Measurements from ENCODE around the gene OSBPL2. TPM values are rescaled to one million over a fixed set of nuclear protein-coding genes. Genes with fewer than 3 reads are reported as not detected.

Gene OSBPL2
- total RNA-seq, 1 experiment from 2014 or later, result 36.9 TPM

DNA sequence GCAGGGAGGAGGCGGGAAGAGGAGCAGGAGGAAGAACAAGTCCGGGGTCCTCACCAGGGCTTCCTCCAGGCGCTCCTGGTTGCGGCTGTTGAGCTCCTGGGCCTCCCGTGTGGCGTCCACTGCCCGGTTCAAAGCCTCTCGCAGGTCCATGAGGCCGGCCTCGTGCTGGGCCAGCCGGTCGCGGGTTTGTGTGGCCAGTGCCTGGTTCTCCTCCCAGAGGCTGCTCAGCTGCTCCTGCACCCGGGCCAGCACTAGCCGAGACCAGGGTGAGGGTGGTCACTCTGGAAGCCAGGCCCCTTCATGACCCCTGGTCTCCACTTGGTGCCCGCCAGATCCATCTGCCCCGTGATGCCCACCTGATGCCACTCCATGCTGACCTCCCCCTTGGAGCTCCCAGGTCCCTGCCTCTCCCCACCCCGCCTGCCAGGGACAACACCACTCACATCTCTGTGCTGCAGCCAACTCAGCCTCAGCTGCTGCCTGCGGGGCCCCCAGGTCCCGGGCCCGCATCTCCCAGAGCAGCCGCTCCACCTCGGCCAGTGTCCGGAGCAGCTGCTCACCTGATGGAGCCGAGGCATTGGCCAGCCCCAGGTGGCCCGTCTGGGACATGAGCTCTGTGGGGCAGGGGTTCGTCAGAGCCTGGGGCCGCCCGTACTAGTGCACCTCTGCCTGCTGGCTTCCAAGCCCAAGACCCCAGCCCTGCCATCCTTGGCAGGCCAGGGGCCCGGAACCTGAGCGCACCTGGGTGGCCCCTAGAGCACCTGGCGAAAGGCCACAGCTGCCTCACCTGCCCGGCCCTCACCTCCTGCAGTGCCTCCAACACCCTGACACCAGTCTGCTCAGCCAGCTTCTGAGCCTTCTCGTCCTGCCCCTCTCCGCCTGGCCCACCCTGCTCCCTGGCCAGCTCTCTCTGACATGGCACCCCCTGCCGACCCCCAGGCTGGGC lies 80.4 kb downstream of the OSBPL2 start:
- Histone ChIP-seq H3K9ac (ENCODE audit: low read length) (no peak overlapping the region), H4K20me1 (ENCODE audit: insufficient read depth) (no peaks in the 10 kb centered on the region), H3K36me3 (ENCODE audit: control insufficient read depth in 1 of 2, insufficient read depth in 2 of 2, low read length in 2 of 2) (peaks cover 15 to 55% of the 10 kb centered on the region in 2 experiments), H3K4me3 (replicated peaks in 1 of 2; ENCODE audit: low read depth in 1 of 2, low read length in 2 of 2) (no peak overlapping the region), H3K9me2 (ENCODE audit: insufficient read depth) (no peaks in the 10 kb centered on the region), H3K27me3 (ENCODE audit: insufficient read depth, low read length) (no peaks in the 10 kb centered on the region), H3K4me2 (ENCODE audit: low read length) (no peak overlapping the region), H3K4me1 (ENCODE audit: control insufficient read depth in 1 of 2, insufficient read depth in 2 of 2, low read length in 2 of 2) (peaks cover 0 to 5% of the 10 kb centered on the region in 2 experiments; a peak in 1 of 4 replicates), H2AFZ (ENCODE audit: low read depth, low read length, poor library complexity, severe bottlenecking) (no peak overlapping the region), H3K27ac (ENCODE audit: low read depth, low read length) (peak overlapping the region; percentile 29; the same call in 1 of the 2 replicates), H3K79me2 (ENCODE audit: insufficient read depth, low read length) (peaks cover 7% of the 10 kb centered on the region; the same call in 1 of the 2 replicates), H3K9me3 (ENCODE audit: control insufficient read depth in 1 of 2, insufficient read depth in 1 of 2, low read depth in 1 of 2, low read length in 2 of 2) (no peaks in the 10 kb centered on the region)
- ChIA-PET RAD21 (ENCODE audit: low non-redundant PET in 1 of 2, low total read pairs in 2 of 2, uncharacterized antibody in 2 of 2, unreplicated experiment in 2 of 2) (interaction anchor here (0.6 to 0.7 kb wide), 2 partner anchors 17 to 105 kb away, joined by 3 read pairs; no protein-coding TSS in a partner anchor), POLR2A (no interaction called here), CTCF (no interaction called here)
- no peak for TF ChIP-seq ZFX (IDR thresholded peaks at IDR 0.05)
- TF ChIP-seq ZNF274 (IDR thresholded peaks at IDR 0.05; ENCODE audit: low read depth, low read length), result no peak
- no peak for TF ChIP-seq EGR1 (IDR thresholded peaks at IDR 0.05; ENCODE audit: low read depth)
- TF ChIP-seq EZH2phosphoT487 (IDR thresholded peaks at IDR 0.05; ENCODE audit: borderline replicate concordance), result no peak
- TF ChIP-seq CBX3 (IDR thresholded peaks at IDR 0.05; ENCODE audit: low read depth), result no peak
- no peak for TF ChIP-seq EZH2 (IDR thresholded peaks at IDR 0.05)
- TF ChIP-seq, protein P1, sequence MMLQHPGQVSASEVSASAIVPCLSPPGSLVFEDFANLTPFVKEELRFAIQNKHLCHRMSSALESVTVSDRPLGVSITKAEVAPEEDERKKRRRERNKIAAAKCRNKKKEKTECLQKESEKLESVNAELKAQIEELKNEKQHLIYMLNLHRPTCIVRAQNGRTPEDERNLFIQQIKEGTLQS (IDR thresholded peaks at IDR 0.05), result no peak
- no peak for TF ChIP-seq YY1 (IDR thresholded peaks at IDR 0.05; ENCODE audit: extremely low read depth, insufficient replicate concordance, low read depth, low read length)
- TF ChIP-seq SRF (IDR thresholded peaks at IDR 0.05; ENCODE audit: low read depth), result no peak
- no peak for TF ChIP-seq CEBPB (IDR thresholded peaks at IDR 0.05; ENCODE audit: low read depth)
- TF ChIP-seq, protein P2, sequence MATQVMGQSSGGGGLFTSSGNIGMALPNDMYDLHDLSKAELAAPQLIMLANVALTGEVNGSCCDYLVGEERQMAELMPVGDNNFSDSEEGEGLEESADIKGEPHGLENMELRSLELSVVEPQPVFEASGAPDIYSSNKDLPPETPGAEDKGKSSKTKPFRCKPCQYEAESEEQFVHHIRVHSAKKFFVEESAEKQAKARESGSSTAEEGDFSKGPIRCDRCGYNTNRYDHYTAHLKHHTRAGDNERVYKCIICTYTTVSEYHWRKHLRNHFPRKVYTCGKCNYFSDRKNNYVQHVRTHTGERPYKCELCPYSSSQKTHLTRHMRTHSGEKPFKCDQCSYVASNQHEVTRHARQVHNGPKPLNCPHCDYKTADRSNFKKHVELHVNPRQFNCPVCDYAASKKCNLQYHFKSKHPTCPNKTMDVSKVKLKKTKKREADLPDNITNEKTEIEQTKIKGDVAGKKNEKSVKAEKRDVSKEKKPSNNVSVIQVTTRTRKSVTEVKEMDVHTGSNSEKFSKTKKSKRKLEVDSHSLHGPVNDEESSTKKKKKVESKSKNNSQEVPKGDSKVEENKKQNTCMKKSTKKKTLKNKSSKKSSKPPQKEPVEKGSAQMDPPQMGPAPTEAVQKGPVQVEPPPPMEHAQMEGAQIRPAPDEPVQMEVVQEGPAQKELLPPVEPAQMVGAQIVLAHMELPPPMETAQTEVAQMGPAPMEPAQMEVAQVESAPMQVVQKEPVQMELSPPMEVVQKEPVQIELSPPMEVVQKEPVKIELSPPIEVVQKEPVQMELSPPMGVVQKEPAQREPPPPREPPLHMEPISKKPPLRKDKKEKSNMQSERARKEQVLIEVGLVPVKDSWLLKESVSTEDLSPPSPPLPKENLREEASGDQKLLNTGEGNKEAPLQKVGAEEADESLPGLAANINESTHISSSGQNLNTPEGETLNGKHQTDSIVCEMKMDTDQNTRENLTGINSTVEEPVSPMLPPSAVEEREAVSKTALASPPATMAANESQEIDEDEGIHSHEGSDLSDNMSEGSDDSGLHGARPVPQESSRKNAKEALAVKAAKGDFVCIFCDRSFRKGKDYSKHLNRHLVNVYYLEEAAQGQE (IDR thresholded peaks at IDR 0.05; ENCODE audit: low read depth), result no peak
- TF ChIP-seq, protein P3, sequence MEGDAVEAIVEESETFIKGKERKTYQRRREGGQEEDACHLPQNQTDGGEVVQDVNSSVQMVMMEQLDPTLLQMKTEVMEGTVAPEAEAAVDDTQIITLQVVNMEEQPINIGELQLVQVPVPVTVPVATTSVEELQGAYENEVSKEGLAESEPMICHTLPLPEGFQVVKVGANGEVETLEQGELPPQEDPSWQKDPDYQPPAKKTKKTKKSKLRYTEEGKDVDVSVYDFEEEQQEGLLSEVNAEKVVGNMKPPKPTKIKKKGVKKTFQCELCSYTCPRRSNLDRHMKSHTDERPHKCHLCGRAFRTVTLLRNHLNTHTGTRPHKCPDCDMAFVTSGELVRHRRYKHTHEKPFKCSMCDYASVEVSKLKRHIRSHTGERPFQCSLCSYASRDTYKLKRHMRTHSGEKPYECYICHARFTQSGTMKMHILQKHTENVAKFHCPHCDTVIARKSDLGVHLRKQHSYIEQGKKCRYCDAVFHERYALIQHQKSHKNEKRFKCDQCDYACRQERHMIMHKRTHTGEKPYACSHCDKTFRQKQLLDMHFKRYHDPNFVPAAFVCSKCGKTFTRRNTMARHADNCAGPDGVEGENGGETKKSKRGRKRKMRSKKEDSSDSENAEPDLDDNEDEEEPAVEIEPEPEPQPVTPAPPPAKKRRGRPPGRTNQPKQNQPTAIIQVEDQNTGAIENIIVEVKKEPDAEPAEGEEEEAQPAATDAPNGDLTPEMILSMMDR (IDR thresholded peaks at IDR 0.05 in 2 of 3, conservative IDR thresholded peaks at IDR 0.05 in 1 of 3; ENCODE audit: borderline replicate concordance in 1 of 3, insufficient read depth in 1 of 3, low read depth in 2 of 3, low read length in 2 of 3), result no peak
- TF ChIP-seq SP1 (IDR thresholded peaks at IDR 0.05; ENCODE audit: low read depth), result no peak
- intact Hi-C loops (cut with micrococcal nuclease), result no loop called here
- BruUV-seq (replicated peaks), result no TSS peak
- DNase-seq (ENCODE audit: low read depth, low spot score) (no peak), ATAC-seq (no peak)

Data from HCT116 (cell line).